ENCODE results near the gene HSBP1.

The HSBP1 gene

DNA sequence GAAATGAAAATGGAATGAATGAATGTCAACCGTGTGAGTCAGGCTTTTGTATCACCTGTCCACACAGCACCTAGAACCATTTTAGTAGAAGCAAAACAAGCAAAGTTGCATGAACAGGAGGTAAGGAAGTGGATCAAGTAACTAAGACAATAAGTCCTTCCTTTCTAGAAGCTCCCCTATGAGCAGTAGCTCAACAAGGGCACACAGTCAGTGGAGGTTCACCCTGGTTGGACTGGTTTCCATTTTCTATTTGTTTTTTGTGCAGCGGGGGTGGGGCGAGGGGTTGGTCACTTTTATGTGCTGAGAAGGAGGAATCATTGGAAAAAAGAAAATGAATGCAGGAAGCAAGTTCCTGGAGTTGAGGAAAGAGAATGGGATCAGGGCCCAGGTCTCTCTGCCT is 4.0 kb upstream of the HSBP1 start:
- DNase-seq (ENCODE audit: low read depth in 3 of 3, low spot score in 1 of 3): no peak

- no peak for DNase-seq (ENCODE audit: low read depth in 3 of 3, low spot score in 1 of 3)
Measured at GRCh38 chr16:83804366-83804765, 3.4 kb upstream of the HSBP1 start.

- DNase-seq (ENCODE audit: low read depth in 3 of 3, low spot score in 1 of 3): no peak
Measured at GRCh38 chr16:83806036-83806435, 1.7 kb upstream of the HSBP1 start.

DNA sequence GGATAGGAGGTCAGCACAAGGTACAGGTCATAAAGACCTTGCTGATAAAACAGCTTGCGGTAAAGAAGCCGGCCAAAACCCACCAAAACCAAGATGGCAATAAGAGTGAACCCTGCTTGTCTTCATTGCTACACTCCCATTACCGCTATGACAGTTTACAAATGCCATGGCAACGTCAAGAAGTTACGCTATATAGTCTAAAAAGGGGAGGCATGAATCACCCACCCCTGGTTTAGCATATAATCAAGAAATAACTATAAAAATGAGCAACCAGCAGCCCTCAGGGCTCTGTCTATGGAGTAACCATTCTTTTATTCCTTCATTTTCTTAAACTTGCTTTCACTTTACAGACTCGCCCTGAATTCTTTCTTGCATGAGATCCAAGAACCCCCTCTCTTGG is 1.0 kb upstream of the HSBP1 start:
- DNase-seq (ENCODE audit: low read depth in 3 of 3, low spot score in 1 of 3): no peak

- DNase-seq (ENCODE audit: low read depth in 3 of 3, low spot score in 1 of 3): peak in 1 of 3 donors; percentile 3
Measured at GRCh38 chr16:83807327-83807709, 460 bp upstream of the HSBP1 start.

GRCh38 chr16:83808573-83809014 is 816 bp downstream of the HSBP1 start:
- no peak for DNase-seq (ENCODE audit: low read depth in 3 of 3, low spot score in 1 of 3)

DNA sequence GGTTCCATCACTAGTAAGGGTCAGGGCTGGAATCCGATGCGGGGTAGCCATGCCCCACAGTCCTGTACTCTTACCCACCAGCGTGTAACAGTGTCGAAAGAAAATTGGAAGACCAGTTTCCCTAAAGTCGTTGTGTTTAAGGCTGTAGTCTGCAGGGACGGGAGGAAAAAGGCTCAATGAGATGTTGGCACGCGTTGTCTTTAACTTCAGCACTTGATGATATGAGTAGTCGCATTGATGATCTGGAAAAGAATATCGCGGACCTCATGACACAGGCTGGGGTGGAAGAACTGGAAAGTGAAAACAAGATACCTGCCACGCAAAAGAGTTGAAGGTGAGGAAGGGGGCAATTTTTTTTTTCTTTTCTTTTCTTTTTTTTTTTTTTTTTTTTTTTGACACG is 1.3 kb downstream of the HSBP1 start:
- no peak for DNase-seq (ENCODE audit: low read depth in 3 of 3, low spot score in 1 of 3)

DNA sequence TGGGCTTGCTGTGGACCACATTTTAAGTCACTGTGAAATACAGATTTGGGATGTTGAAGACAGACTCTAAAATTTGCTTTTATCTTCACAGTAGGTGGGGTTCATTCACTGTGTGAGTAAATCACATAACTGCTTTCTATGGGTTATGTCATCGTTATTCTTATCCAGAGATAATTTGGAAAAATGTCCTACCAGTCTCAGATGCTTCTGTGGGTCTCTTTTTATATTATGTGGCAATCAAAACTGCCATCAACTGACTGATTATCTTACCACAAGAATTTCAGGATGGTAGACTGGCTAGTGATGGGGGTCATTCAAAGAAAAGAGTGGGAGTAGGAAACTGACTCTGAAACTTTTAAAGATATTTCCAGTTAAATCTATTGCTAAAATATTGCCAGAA is 3.1 kb downstream of the HSBP1 start:
- DNase-seq (ENCODE audit: low read depth in 3 of 3, low spot score in 1 of 3): no peak

DNA sequence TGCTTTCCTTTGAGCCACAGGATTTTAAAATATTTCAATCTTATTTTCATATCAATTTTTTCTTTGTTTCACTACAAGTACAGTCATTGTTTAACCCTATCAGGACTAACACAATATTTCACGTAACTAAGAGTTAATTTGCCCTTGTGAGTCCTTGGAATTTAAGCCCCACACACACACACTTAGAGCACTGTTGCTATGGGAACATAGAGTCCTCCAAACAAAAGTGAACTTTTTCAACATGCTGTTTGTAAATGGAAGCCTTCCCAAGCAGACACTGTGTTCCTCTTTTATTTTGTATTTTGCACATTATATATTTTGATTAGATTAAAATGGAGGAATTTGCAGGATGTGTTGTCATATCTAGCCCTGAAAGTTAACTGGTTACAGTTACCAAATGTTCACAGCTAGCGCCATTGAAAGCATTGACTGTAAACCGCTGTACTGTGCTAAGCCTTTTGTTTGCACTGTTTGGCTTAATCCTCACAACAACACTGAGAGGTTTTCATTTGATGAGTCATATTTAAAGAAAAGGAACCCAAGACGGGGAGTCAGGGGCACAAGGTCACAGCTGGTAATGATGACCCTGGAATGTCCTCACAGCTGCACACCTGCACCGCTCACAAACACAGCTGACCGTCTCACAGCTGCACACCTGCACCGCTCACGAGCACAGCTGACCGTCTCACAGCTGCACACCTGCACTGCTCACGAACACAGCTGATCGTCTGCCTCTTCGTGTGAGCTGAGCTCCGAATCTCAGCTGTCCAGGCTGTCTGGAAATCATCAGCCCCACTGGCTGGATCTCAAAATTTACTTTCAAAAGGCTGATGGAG is 6.3 kb downstream of the HSBP1 start:
- no peak for DNase-seq (ENCODE audit: low read depth in 3 of 3, low spot score in 1 of 3)

GRCh38 chr16:83814659-83814985 is 6.8 kb downstream of the HSBP1 start:
- no peak for DNase-seq (ENCODE audit: low read depth in 3 of 3, low spot score in 1 of 3)

DNA sequence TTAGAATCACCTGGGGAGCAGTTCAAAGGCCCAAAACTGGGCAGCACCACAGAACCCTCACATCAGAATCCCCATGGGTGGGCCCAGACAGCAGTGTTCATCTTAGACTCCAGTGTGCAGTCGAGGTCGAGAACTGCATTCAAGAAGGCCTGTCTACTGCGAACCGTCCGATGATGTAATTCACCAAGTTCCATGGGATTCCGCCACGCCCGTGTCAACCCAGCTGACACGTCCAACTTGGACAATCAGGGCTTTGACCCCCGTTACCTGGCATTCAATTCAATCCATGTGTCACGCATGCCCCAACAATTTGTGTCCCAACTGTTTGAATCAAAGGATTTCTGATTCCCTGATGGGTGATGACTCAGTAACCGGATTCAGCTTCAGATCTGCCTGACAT is 9.2 kb downstream of the HSBP1 start:
- no peak for DNase-seq (ENCODE audit: low read depth in 3 of 3, low spot score in 1 of 3)

- DNase-seq (ENCODE audit: low read depth in 3 of 3, low spot score in 1 of 3): no peak
Measured at GRCh38 chr16:83818276-83818675, 10.5 kb downstream of the HSBP1 start.

DNA sequence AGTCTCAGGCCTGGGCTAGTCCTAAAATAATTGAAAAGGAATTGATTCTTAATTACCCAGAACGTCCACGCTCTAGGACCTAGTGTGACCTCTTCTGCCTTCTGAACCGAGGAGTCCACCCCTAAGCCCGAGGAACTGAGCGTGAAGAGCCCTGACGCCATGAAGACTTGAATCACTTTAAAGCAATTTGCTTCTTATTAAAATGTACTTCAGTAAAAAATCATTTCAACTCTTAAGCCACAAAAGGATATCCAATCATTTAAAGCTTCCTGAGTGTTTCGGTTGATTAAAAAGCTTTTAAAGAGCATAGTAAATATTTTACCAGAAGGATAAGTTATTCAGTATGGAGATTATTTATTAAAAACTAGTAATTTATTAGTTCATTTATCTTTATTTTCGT is 11.6 kb downstream of the HSBP1 start:
- DNase-seq (ENCODE audit: low read depth in 3 of 3, low spot score in 1 of 3): no peak

DNA sequence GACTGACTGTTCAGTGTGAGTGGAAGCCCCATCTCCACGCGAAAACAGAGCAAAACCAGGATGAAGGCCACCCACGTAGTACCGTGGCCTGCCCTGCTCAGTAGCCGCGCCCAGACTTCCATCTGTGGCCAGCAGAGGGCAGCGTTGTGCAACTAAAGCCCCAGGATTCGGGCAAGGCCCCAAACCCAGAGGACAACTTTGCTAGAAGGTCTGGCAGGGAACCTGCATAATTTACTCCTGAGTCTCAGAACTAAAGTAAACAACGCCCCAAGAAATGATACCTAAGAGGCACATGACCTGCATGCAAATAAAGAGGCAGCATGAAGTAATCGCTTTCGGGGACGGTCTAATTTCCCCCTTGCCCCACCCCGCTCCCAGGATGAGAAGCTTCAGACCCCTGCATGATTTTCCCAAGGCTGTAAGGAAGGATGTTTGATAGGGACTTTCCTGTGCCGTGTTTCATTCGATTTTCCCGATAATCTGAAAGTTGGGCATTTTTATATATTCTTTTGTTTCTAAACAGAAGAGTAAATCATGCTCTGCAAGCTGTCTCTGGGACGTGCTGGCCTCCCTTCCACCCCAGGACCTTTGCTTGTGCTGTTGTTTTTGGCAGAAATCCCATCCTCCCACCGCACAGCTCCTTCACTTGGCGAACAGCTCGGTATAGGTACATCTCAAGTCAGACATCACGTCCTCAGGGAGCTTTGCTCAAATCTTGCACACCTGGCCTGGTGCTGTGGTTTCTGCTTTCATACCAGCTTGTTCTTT is 18.6 kb downstream of the HSBP1 start:
- DNase-seq (ENCODE audit: low read depth in 3 of 3, low spot score in 1 of 3): peak; percentile 42 to 73 (median 53)

- no peak for DNase-seq (ENCODE audit: low read depth in 3 of 3, low spot score in 1 of 3)
Measured at GRCh38 chr16:83830091-83830768, 22.5 kb downstream of the HSBP1 start.

GRCh38 chr16:83830769-83831455 is 23.1 kb downstream of the HSBP1 start:
- no peak for DNase-seq (ENCODE audit: low read depth in 3 of 3, low spot score in 1 of 3)

DNA sequence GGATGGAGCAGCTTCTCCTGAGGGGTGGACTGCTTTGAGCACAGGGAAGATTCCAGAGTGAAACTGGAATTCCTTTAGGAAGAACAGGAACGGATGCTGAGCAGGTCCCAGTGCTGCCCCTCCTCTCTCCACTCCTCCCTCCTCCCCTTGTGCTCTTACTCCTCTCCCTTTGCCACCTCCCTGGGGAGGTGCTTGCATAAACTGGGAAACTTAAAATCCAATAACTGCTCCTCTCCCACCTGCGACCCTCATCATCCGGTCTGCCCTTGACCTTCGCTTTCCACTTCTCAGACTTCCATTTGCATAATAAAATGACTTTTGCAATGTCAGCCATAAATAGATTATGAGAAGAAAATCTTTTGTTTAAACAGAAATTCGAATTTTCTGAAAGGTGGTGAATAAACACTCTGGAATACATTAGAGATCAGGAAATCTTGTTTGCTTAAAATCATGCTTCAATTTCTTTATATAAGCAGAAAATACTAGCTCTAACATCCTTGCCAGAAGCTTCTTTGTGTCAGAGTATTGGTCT is 23.7 kb downstream of the HSBP1 start:
- DNase-seq (ENCODE audit: low read depth in 3 of 3, low spot score in 1 of 3): no peak

GRCh38 chr16:83833921-83834320 is 26.1 kb downstream of the HSBP1 start:
- no peak for DNase-seq (ENCODE audit: low read depth in 3 of 3, low spot score in 1 of 3)

DNA sequence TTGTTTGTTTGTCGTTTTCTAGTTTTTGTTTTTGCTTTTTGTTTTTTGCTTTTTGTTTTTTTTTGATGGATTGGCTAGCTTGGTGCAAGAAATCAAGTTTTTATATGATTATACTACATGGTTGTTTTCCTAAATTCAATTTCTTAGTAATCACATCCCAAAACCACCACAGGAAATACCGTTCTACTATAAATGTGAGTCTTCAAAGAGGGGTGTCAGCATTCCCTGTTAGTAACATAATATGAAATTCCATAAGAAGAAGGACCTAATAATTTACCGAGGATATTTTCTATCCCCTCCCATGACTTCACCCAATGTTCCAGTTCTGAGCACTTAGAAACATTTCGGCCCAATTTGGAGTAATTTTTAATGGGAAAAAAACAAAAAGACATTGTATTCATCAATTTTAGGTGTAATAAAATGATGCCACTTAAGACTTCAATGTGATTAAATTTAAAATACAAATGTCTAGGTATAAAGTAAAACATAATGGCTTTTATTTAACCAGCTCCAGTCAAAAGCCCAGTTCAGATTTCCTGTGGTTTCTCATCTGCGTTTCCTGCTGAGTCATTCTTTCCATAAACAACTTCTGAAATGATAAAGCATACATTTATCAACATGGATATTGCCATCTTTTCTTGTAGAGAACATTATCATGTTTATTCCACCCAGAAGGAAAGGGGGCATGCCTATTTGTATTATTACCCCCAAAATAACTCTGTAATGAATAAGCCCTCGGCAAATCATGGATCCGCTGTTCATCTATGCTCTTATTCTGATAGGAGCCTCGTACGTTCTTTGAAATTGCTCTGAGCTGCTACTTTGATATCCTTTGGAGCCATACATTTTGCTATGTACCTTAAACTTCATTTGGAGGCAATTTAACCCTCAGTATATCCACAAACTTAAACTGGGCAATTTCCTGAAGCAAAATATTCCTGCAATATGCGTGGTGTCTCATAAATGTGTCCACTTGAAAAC is 28.1 kb downstream of the HSBP1 start:
- no peak for DNase-seq (ENCODE audit: low read depth in 3 of 3, low spot score in 1 of 3)

GRCh38 chr16:83837566-83837965 is 29.8 kb downstream of the HSBP1 start:
- no peak for DNase-seq (ENCODE audit: low read depth in 3 of 3, low spot score in 1 of 3)

Data from stimulated activated CD4-positive, alpha-beta T cell treated with anti-CD3 and anti-CD28 coated beads, TNF-alpha, amount 100 ng/mL, for 1 hour (primary cell).